SJCRH30 (cell line): ENCODE results near the gene SEC16B. TPM values are rescaled to one million over a fixed set of nuclear protein-coding genes. Genes with fewer than 3 reads are reported as not detected.

Experiments used
- total RNA-seq: library from RNA; depleted of rRNA; stranded (reverse); fragments of >200 nt; shearing (Covaris generic); gene quantifications from 2 replicates; pipeline ENCODE4 v1.2.3, GENCODE V29; 2014; rRNA removed

The SEC16B gene
- total RNA-seq, 1 experiment from 2014 or later, result 0.04 TPM

Other genes starting within 250 kb of the SEC16B start
- 7.4 and 8.1 TPM in 2 replicates for gene RASAL2, start 124.0 kb upstream of the SEC16B start, total RNA-seq